Tibial nerve (tissue), 4 donors: ENCODE data around the gene ATP9B. TPM values are rescaled to one million over a fixed set of nuclear protein-coding genes. Genes with fewer than 3 reads are reported as not detected.
"Not testable (repeated sequence)": the region's sequence is repeated elsewhere in the genome, so short reads cannot be mapped to it uniquely, and the experiment has no call there.

Experiments used
- DNase-seq, 2 donors: peaks; one replicate each; pipeline ENCODE4 v3.0.0-alpha.2; 2019; ENCODE audit warnings: low spot score in 2 of 2
- H3K27ac ChIP-seq, 4 donors: fragments of 200-600 bp; sonication (generic) in 3 of 4; one replicate each; pipeline ENCODE4 v1.5.1; 2017 to 2019; ENCODE audit warnings: mild to moderate bottlenecking in 1 of 4
- H3K27me3 ChIP-seq, 2 donors: fragments of 200-600 bp; sonication (generic) in 1 of 2; one replicate each; pipeline versions ENCODE4 v1.5.1 to v1.6.0; 2017 to 2019
- H3K36me3 ChIP-seq, 3 donors: fragments of 200-600 bp; sonication (generic); one replicate each; pipeline ENCODE4 v1.5.1; 2018 to 2019
- H3K4me1 ChIP-seq, 4 donors: fragments of 200-600 bp; sonication (generic) in 3 of 4; one replicate each; pipeline ENCODE4 v1.5.1; 2017 to 2019
- H3K4me3 ChIP-seq, 4 donors: fragments of 200-600 bp; sonication (generic) in 3 of 4; one replicate each; pipeline ENCODE4 v1.5.1; 2017 to 2019; ENCODE audit warnings: mild to moderate bottlenecking in 1 of 4, moderate library complexity in 1 of 4
- H3K9me3 ChIP-seq, 4 donors: fragments of 200-600 bp; sonication (generic) in 3 of 4; one replicate each; pipeline ENCODE4 v1.5.1; 2017 to 2019
- CTCF ChIP-seq, 5 experiments: fragments of 200-600 bp in 3 of 5; fragments of 450-650 bp in 2 of 5; sonication (generic) in 3 of 5; IDR thresholded peaks; one replicate each; pipeline ENCODE4 v1.5.1; 2016 to 2019; ENCODE audit warnings: antibody characterized with exemption in 5 of 5, mild to moderate bottlenecking in 3 of 5, moderate library complexity in 2 of 5
- EP300 ChIP-seq, 2 donors: sonication (generic); formaldehyde crosslinking; IDR thresholded peaks; one replicate each; pipeline ENCODE4 v1.6.1; 2017; ENCODE audit warnings: antibody characterized with exemption in 2 of 2, mild to moderate bottlenecking in 1 of 2
- POLR2A ChIP-seq, 2 donors: fragments of 450-650 bp; IDR thresholded peaks; one replicate each; pipeline ENCODE4 v1.6.1; 2017; ENCODE audit warnings: antibody characterized with exemption in 2 of 2, mild to moderate bottlenecking in 2 of 2, moderate library complexity in 2 of 2
- WGBS, 2 donors: methylation state at CpG; one replicate each; pipeline ENCODE4 v1.1.5; 2018; 5-methylcytosine and 5-hydroxymethylcytosine counted together
- total RNA-seq, 4 donors: library from RNA; depleted of rRNA; stranded (reverse); fragments of >200 nt; gene quantifications; one replicate each; pipeline ENCODE4 v1.1.0, GENCODE V29; 2016

Gene ATP9B
- total RNA-seq, 4 donors from 2014 or later, result 56.9 to 68.7 (median 59.8) TPM

GRCh38 chr18:79166702-79167101 lies 97.5 kb downstream of the ATP9B start:
- H3K27ac ChIP-seq, result no peak overlapping the region

GRCh38 chr18:79167526-79168190 lies 98.5 kb downstream of the ATP9B start:
- no peak for DNase-seq
- WGBS, 2 donors, result 95 to 99% methylated on average over 16 to 18 of the region's 18 CpGs
- H3K9me3 ChIP-seq, result no peaks in the 10 kb centered on the region
- no peak overlapping the region for H3K27ac ChIP-seq
- H3K4me3 ChIP-seq, result no peak overlapping the region
- TF ChIP-seq POLR2A (IDR thresholded peaks at IDR 0.05) (no peak), EP300 (IDR thresholded peaks at IDR 0.05) (no peak), CTCF (IDR thresholded peaks at IDR 0.05) (no peak)
- peaks cover 0 to 61% (median 8%) of the 10 kb centered on the region in 3 donors for H3K36me3 ChIP-seq
- peaks cover 0 to 10% (median 0%) of the 10 kb centered on the region in 4 donors for H3K4me1 ChIP-seq
- no peaks in the 10 kb centered on the region for H3K27me3 ChIP-seq

More at GRCh38 chr18:79166702-79167101, 97.5 kb downstream of the ATP9B start:
- no peak overlapping the region for H3K4me3 ChIP-seq
- peaks cover 0 to 10% (median 0%) of the 10 kb centered on the region in 4 donors for H3K4me1 ChIP-seq
- 84 to 97% methylated on average over 4 to 13 of the region's 13 CpGs for WGBS, 2 donors
- no peak for DNase-seq
- no peak for TF ChIP-seq EP300 (IDR thresholded peaks at IDR 0.05)
- no peak for TF ChIP-seq CTCF (IDR thresholded peaks at IDR 0.05)
- no peak for TF ChIP-seq POLR2A (IDR thresholded peaks at IDR 0.05)
- H3K27me3 ChIP-seq, result no peaks in the 10 kb centered on the region
- H3K9me3 ChIP-seq, result no peaks in the 10 kb centered on the region
- peaks cover 0 to 52% (median 8%) of the 10 kb centered on the region in 3 donors for H3K36me3 ChIP-seq

- Histone ChIP-seq H3K4me3 (no peak overlapping the region), H3K27me3 (no peaks in the 10 kb centered on the region), H3K36me3 (peaks cover 0 to 55% (median 8%) of the 10 kb centered on the region in 3 donors), H3K4me1 (peaks cover 0 to 10% (median 0%) of the 10 kb centered on the region in 4 donors), H3K9me3 (no peaks in the 10 kb centered on the region), H3K27ac (no peak overlapping the region)
- 61 to 70% methylated on average over 8 of the region's 8 CpGs for WGBS, 2 donors
- TF ChIP-seq EP300 (IDR thresholded peaks at IDR 0.05) (no peak), POLR2A (IDR thresholded peaks at IDR 0.05) (no peak), CTCF (IDR thresholded peaks at IDR 0.05) (no peak)
- no peak for DNase-seq
Measured at GRCh38 chr18:79169958-79170555, 100.9 kb downstream of the ATP9B start.

- H3K4me3 ChIP-seq, H3K27ac ChIP-seq, H3K4me1 ChIP-seq, DNase-seq, H3K27me3 ChIP-seq, H3K9me3 ChIP-seq: not testable (repeated sequence)
- H3K36me3 ChIP-seq, result peaks cover 0 to 49% (median 0%) of the 10 kb centered on the region in 3 donors
- WGBS, 2 donors, result 98 to 99% methylated on average over 15 to 24 of the region's 27 CpGs
Measured at GRCh38 chr18:79172331-79172730, 103.1 kb downstream of the ATP9B start.

GRCh38 chr18:79173742-79174141 lies 104.5 kb downstream of the ATP9B start:
- no peaks in the 10 kb centered on the region for H3K27me3 ChIP-seq
- WGBS, 2 donors, result 86 to 88% methylated on average over 2 of the region's 2 CpGs
- DNase-seq, result no peak

More at GRCh38 chr18:79173742-79174141, 104.5 kb downstream of the ATP9B start:
- H3K4me1 ChIP-seq, result peaks cover 0 to 10% (median 0%) of the 10 kb centered on the region in 4 donors
- TF ChIP-seq POLR2A (IDR thresholded peaks at IDR 0.05) (no peak), CTCF (IDR thresholded peaks at IDR 0.05) (no peak), EP300 (IDR thresholded peaks at IDR 0.05) (no peak)
- no peaks in the 10 kb centered on the region for H3K9me3 ChIP-seq
- H3K4me3 ChIP-seq, result no peak overlapping the region
- H3K36me3 ChIP-seq, result peaks cover 0 to 46% (median 0%) of the 10 kb centered on the region in 3 donors
- H3K27ac ChIP-seq, result no peak overlapping the region
